ENCODE results near the gene RASA3.

RASA3 gene

GRCh38 chr13:114067381-114067885 lies 65.0 kb downstream of the RASA3 start:
- no peak for DNase-seq (ENCODE audit: low read depth)

- DNase-seq (ENCODE audit: low read depth) = no peak
Measured at GRCh38 chr13:114066956-114067355, 65.5 kb downstream of the RASA3 start.

GRCh38 chr13:114065926-114066774 lies 66.3 kb downstream of the RASA3 start:
- no peak for DNase-seq (ENCODE audit: low read depth)

GRCh38 chr13:114065141-114065925 lies 67.1 kb downstream of the RASA3 start:
- peak; percentile 76 for DNase-seq (ENCODE audit: low read depth)

- DNase-seq (ENCODE audit: low read depth) = no peak
Measured at GRCh38 chr13:114064450-114065140, 67.8 kb downstream of the RASA3 start.

GRCh38 chr13:114063545-114064449 lies 68.6 kb downstream of the RASA3 start:
- no peak for DNase-seq (ENCODE audit: low read depth)

- DNase-seq (ENCODE audit: low read depth) = no peak
Measured at GRCh38 chr13:114062754-114063153, 69.7 kb downstream of the RASA3 start.

- DNase-seq (ENCODE audit: low read depth) = no peak
Measured at GRCh38 chr13:114062341-114062740, 70.1 kb downstream of the RASA3 start.

- DNase-seq (ENCODE audit: low read depth) = no peak
Measured at GRCh38 chr13:114061744-114062143, 70.7 kb downstream of the RASA3 start.

- no peak for DNase-seq (ENCODE audit: low read depth)
Measured at GRCh38 chr13:114061047-114061446, 71.4 kb downstream of the RASA3 start.

GRCh38 chr13:114059946-114060860 lies 72.2 kb downstream of the RASA3 start:
- no peak for DNase-seq (ENCODE audit: low read depth)

- no peak for DNase-seq (ENCODE audit: low read depth)
Measured at GRCh38 chr13:114059428-114059827, 73.0 kb downstream of the RASA3 start.

GRCh38 chr13:114058051-114058867 lies 74.2 kb downstream of the RASA3 start:
- DNase-seq (ENCODE audit: low read depth) = no peak

GRCh38 chr13:114057166-114058050 lies 75.0 kb downstream of the RASA3 start:
- DNase-seq (ENCODE audit: low read depth) = no peak

GRCh38 chr13:114056205-114057013 lies 76.0 kb downstream of the RASA3 start:
- DNase-seq (ENCODE audit: low read depth) = no peak

- no peak for DNase-seq (ENCODE audit: low read depth)
Measured at GRCh38 chr13:114055766-114056165, 76.7 kb downstream of the RASA3 start.

- no peak for DNase-seq (ENCODE audit: low read depth)
Measured at GRCh38 chr13:114054830-114055439, 77.5 kb downstream of the RASA3 start.
